ENCODE data around the gene CACNA1D.

Gene CACNA1D

DNA sequence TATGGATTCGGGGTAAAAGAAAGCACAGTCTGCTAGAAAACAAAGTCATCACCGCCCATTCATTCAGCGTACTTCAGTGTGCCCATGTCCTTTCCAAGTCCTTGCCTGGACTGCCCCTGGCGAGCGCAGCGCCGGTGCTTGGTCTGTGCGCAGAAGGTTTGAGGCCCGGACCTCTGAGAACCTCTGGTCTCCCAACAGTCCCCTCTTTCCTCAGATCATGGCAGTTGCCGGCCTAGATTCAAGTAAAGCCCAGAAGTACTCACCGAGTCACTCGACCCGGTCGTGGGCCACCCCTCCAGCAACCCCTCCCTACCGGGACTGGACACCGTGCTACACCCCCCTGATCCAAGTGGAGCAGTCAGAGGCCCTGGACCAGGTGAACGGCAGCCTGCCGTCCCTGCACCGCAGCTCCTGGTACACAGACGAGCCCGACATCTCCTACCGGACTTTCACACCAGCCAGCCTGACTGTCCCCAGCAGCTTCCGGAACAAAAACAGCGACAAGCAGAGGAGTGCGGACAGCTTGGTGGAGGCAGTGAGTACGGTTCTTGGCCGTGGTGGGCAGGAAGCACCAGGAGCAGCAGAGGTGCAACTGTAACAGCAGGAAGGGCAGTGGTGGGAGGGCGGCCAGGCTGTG is 315.5 kb downstream of the CACNA1D start:
- TF ChIP-seq, protein P1, sequence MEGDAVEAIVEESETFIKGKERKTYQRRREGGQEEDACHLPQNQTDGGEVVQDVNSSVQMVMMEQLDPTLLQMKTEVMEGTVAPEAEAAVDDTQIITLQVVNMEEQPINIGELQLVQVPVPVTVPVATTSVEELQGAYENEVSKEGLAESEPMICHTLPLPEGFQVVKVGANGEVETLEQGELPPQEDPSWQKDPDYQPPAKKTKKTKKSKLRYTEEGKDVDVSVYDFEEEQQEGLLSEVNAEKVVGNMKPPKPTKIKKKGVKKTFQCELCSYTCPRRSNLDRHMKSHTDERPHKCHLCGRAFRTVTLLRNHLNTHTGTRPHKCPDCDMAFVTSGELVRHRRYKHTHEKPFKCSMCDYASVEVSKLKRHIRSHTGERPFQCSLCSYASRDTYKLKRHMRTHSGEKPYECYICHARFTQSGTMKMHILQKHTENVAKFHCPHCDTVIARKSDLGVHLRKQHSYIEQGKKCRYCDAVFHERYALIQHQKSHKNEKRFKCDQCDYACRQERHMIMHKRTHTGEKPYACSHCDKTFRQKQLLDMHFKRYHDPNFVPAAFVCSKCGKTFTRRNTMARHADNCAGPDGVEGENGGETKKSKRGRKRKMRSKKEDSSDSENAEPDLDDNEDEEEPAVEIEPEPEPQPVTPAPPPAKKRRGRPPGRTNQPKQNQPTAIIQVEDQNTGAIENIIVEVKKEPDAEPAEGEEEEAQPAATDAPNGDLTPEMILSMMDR (IDR thresholded peaks at IDR 0.05; ENCODE audit: insufficient read depth, low read length, missing control alignments), result no peak
- ChIA-PET POLR2A (no interaction called here), CTCF (no interaction called here)
- no peak overlapping the region for H3K4me3 ChIP-seq (ENCODE audit: low read depth, low read length)
- no peak for DNase-seq (ENCODE audit: low read depth, low spot score)

DNA sequence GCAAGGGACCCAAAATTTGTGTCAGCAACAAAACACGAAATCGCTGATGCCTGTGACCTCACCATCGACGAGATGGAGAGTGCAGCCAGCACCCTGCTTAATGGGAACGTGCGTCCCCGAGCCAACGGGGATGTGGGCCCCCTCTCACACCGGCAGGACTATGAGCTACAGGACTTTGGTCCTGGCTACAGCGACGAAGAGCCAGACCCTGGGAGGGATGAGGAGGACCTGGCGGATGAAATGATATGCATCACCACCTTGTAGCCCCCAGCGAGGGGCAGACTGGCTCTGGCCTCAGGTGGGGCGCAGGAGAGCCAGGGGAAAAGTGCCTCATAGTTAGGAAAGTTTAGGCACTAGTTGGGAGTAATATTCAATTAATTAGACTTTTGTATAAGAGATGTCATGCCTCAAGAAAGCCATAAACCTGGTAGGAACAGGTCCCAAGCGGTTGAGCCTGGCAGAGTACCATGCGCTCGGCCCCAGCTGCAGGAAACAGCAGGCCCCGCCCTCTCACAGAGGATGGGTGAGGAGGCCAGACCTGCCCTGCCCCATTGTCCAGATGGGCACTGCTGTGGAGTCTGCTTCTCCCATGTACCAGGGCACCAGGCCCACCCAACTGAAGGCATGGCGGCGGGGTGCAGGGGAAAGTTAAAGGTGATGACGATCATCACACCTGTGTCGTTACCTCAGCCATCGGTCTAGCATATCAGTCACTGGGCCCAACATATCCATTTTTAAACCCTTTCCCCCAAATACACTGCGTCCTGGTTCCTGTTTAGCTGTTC is 316.9 kb downstream of the CACNA1D start:
- CTCF ChIA-PET, result no interaction called here
- DNase-seq (ENCODE audit: low read depth, low spot score), result no peak
- H3K4me3 ChIP-seq (ENCODE audit: low read depth, low read length), result no peak overlapping the region
- POLR2A ChIA-PET, result no interaction called here
- TF ChIP-seq, protein P1 (IDR thresholded peaks at IDR 0.05; ENCODE audit: insufficient read depth, low read length, missing control alignments), result no peak

DNA sequence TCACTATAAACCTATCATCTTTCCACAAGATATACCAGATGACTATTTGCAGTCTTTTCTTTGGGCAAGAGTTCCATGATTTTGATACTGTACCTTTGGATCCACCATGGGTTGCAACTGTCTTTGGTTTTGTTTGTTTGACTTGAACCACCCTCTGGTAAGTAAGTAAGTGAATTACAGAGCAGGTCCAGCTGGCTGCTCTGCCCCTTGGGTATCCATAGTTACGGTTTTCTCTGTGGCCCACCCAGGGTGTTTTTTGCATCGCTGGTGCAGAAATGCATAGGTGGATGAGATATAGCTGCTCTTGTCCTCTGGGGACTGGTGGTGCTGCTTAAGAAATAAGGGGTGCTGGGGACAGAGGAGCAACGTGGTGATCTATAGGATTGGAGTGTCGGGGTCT is 318.0 kb downstream of the CACNA1D start:
- no peak overlapping the region for H3K4me3 ChIP-seq (ENCODE audit: low read depth, low read length)
- ChIA-PET POLR2A (no interaction called here), CTCF (no interaction called here)
- TF ChIP-seq, protein P1 (IDR thresholded peaks at IDR 0.05; ENCODE audit: insufficient read depth, low read length, missing control alignments), result no peak
- DNase-seq (ENCODE audit: low read depth, low spot score), result no peak

DNA sequence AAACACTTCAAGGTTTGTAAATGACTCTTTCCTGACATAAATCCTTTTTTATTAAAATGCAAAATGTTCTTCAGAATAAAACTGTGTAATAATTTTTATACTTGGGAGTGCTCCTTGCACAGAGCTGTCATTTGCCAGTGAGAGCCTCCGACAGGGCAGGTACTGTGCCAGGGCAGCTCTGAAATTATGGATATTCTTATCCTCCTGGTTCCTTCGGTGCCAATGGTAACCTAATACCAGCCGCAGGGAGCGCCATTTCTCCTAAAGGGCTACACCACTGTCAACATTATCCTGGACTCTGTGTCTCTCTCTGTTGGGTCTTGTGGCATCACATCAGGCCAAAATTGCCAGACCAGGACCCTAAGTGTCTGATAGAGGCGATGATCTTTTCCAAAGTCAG is 318.8 kb downstream of the CACNA1D start:
- DNase-seq (ENCODE audit: low read depth, low spot score), result no peak
- no peak overlapping the region for H3K4me3 ChIP-seq (ENCODE audit: low read depth, low read length)
- CTCF ChIA-PET, result no interaction called here
- TF ChIP-seq, protein P1 (IDR thresholded peaks at IDR 0.05; ENCODE audit: insufficient read depth, low read length, missing control alignments), result no peak
- POLR2A ChIA-PET, result no interaction called here

DNA sequence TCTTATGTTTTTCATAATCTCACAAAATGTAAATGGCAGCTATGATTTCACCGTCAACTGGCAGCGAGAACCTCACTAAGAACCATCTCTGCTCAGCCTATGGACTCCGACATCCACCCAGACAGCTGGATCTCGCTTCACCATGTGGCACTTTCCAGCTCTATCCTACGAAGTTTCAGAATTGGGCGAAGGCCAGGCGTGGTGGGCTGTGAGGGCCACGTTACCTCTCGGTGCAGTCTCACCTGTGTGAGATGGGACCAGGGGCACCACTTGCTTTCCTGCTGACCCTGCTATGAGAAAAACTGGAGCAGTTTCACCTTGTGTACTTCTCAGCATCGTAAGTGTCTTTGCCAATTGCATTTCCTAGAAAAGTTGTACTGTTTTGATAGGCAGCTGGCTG is 319.5 kb downstream of the CACNA1D start:
- TF ChIP-seq, protein P1 (IDR thresholded peaks at IDR 0.05; ENCODE audit: insufficient read depth, low read length, missing control alignments), result no peak
- no peak for DNase-seq (ENCODE audit: low read depth, low spot score)
- no peak overlapping the region for H3K4me3 ChIP-seq (ENCODE audit: low read depth, low read length)
- ChIA-PET CTCF (no interaction called here), POLR2A (no interaction called here)

DNA sequence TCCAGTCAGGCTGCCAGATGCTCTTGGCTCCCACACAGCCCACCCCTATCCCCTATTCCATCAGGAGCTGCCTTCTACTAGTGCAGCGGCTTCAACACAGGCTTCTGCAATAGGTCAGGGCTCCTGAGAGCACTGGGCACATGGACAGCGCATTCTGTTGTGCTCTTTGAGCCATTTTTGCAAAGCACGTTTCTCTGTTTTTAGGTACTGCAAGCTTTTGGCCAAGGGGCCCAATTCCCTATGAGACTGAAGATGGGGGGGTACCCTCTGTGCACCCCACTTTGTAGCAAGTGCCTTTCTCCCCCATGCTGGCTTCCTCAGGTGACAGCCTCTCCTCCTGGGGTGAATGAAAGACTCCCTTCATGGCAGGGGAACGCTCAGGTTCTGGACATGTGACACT is 320.7 kb downstream of the CACNA1D start:
- no peak overlapping the region for H3K4me3 ChIP-seq (ENCODE audit: low read depth, low read length)
- ChIA-PET POLR2A (no interaction called here), CTCF (no interaction called here)
- TF ChIP-seq, protein P1 (IDR thresholded peaks at IDR 0.05; ENCODE audit: insufficient read depth, low read length, missing control alignments), result no peak
- DNase-seq (ENCODE audit: low read depth, low spot score), result no peak
